ENCODE measurements around the gene TEX14.
"Not testable (repeated sequence)": the region's sequence is repeated elsewhere in the genome, so short reads cannot be mapped to it uniquely, and the experiment has no call there.

The TEX14 gene

DNA sequence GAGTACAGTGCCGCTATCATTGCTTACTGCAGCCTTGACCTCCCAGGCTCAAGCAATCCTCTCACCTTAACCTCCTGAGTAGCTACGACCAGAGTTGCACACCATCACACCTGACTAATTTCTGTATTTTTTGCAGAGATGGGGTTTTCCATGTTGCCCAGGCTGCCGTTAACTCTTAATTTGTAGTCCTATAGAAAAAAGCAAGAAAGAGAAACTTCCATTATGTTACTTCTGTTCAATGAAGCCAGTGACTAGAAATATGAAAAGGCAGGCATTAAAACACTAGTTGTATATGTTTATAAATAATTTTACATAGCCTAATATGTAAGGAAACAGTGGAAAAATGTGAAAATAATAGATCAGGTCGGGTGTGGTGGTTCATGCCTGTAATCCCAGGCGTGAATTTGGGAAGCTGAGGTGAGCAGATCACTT lies 10.2 kb upstream of the TEX14 start:
- FAIRE-seq, result no peak
- TF ChIP-seq, protein P1, sequence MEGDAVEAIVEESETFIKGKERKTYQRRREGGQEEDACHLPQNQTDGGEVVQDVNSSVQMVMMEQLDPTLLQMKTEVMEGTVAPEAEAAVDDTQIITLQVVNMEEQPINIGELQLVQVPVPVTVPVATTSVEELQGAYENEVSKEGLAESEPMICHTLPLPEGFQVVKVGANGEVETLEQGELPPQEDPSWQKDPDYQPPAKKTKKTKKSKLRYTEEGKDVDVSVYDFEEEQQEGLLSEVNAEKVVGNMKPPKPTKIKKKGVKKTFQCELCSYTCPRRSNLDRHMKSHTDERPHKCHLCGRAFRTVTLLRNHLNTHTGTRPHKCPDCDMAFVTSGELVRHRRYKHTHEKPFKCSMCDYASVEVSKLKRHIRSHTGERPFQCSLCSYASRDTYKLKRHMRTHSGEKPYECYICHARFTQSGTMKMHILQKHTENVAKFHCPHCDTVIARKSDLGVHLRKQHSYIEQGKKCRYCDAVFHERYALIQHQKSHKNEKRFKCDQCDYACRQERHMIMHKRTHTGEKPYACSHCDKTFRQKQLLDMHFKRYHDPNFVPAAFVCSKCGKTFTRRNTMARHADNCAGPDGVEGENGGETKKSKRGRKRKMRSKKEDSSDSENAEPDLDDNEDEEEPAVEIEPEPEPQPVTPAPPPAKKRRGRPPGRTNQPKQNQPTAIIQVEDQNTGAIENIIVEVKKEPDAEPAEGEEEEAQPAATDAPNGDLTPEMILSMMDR (IDR thresholded peaks at IDR 0.05; ENCODE audit: insufficient read depth, missing control alignments), result no peak
- DNase-seq (ENCODE audit: insufficient read length, low spot score), result no peak

DNA sequence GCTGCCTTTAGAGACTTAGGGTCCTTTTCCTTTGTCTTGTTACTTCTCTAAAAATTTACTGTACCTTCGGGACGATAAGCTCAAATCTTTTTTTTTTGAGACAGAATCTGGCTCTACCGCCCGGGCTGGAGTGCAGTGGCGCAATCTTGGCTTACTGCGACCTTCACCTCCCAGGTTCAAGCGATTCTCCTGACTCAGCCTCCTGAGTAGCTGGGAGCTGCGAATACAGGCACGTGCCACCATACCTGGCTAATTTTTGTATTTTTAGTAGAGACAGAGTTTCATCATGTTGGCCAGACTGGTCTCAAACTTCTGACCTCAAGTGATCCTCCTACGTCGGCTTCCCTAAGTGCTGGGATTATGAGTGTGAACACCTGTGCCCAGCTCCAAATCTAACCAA lies 7.9 kb upstream of the TEX14 start:
- FAIRE-seq, result no peak

DNA sequence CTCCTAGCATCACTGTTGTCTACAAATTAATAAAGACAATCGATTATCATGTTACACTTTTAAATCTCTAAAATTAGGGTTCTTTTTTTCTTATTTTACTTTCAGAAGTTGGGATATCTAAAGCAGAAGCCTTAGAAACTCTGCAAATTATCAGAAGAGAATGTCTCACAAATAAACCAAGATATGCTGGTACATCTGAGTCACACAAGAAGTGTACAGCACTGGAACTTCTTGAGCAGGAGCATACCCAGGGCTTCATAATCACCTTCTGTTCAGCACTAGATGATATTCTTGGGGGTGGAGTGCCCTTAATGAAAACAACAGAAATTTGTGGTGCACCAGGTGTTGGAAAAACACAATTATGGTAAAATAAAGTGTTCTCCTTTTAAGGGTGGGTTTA lies 3.0 kb upstream of the TEX14 start:
- DNase-seq (ENCODE audit: insufficient read length, low spot score) (no peak), FAIRE-seq (no peak)
- TF ChIP-seq, protein P1 (IDR thresholded peaks at IDR 0.05; ENCODE audit: insufficient read depth, missing control alignments), result no peak

More for the DNA sequence above, 7.9 kb upstream of the TEX14 start:
- no peak for DNase-seq (ENCODE audit: insufficient read length, low spot score)
- TF ChIP-seq, protein P1 (IDR thresholded peaks at IDR 0.05; ENCODE audit: insufficient read depth, missing control alignments), result no peak

DNA sequence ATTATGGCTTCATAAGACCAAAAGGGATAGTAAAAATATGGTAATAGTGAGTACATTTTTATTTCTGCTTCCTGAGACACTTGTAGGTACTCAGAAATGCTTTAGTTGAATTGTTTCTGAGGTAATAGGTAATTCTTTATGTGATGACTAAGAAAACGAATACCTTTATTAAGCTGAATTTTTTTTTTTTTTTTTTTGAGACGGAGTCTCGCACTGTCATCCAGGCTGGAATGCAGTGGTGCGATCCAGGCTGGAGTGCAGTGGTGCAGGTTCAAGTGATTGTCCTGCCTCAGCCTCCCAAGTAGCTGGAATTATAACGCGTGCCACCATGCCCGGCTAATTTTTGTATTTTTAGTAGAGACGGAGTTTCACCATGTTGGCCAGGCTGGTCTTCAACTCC lies 2.5 kb upstream of the TEX14 start:
- TF ChIP-seq, protein P1 (IDR thresholded peaks at IDR 0.05; ENCODE audit: insufficient read depth, missing control alignments), result no peak
- FAIRE-seq (no peak), DNase-seq (ENCODE audit: insufficient read length, low spot score) (no peak)

DNA sequence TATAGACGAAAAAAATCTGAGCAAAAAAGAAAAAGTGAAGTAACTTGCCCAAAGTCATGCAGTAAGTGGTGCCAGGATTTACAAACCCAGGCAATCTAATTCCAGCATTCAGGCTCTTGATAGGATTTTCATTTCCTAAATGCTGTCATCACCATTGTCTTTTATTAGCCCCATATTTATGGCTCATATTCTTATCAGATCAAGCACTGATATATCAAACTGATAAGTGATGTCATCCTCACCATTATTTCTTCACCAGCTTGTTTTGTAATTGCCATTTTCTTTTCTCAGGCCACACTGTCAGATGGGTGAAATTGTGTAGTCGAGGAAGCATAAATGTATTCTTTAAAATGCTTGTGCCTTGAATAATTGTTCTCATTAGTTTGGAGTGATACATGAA lies 1.9 kb upstream of the TEX14 start:
- DNase-seq (ENCODE audit: insufficient read length, low spot score) (no peak), FAIRE-seq (no peak)
- TF ChIP-seq, protein P1 (IDR thresholded peaks at IDR 0.05; ENCODE audit: insufficient read depth, missing control alignments), result no peak

DNA sequence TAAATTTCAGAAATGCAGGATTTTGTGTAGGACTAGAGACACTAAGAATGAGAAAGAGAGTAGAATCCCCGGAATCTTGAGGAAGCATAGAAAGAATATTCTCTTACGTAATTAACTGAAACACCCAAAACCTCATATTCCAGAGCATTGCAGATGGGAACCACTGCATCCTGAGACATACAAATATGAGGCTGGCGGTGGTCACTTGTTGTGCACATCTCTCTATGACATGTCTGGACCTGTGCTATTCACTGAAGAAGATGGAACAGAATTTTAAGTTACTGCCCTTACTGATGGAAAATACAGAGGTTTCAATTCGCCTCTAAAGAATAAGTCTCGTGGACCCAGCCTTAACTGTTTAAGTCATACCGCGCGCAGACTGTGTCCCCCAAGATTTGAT lies 1.4 kb upstream of the TEX14 start:
- FAIRE-seq, result no peak
- no peak for DNase-seq (ENCODE audit: insufficient read length, low spot score)
- TF ChIP-seq, protein P1 (IDR thresholded peaks at IDR 0.05; ENCODE audit: insufficient read depth, missing control alignments), result no peak

DNA sequence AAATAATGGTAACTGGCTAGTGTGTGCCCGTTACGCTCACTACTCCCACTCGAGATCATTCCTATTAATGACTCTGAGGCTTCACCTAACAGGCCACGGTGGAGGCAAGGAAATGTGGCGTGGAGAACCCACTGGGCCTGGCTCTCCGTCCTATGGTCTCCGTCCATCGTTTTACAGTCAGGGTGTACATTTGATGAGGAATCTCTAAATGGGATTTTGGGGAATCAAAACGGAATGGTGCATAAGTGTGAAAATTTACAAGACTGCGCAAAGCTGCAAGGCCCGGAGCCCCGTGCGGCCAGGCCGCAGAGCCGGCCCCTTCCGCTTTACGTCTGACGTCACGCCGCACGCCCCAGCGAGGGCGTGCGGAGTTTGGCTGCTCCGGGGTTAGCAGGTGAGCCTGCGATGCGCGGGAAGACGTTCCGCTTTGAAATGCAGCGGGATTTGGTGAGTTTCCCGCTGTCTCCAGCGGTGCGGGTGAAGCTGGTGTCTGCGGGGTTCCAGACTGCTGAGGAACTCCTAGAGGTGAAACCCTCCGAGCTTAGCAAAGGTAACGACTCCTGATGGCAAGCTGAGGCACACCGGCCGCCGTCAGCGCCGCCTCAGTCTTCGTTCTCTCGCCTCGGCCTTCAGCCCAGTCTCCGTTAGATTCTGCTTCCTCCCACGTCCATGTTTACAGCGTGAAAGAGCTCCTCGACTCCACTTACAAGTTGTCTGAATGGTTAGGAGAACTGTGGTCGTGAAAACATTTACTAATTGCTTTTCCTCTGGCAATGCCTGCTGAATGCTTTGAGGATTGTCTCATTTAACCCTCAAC lies 602 bp upstream of the TEX14 start, which contains the start of gene RAD51C:
RAD51C (plus strand) TSS at position 364 of the 817 bp plus-strand sequence; CDS start at position 406, 42 bp downstream.
- FAIRE-seq, result no peak

DNA sequence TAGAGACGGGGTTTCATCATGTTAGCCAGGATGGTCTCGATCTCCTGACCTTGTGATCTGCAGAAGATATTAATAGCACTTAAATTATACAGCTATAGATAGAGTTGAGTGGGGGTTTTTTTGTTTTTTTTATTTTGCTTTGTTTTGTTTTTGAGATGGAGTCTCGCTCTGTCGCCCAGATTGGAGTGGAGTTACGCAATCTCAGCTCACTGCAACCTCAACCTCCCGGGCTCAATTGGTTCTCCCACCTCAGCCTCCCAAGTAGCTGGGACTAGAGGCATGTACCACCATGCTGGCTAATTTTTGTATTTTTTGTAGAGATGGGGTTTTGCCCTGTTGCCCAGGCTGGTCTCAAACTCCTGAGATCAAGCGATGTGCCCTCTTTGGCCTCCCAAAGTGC lies 1.8 kb downstream of the TEX14 start:
- not testable (repeated sequence) for DNase-seq (ENCODE audit: insufficient read length, low spot score); FAIRE-seq

More for the DNA sequence above, 602 bp upstream of the TEX14 start, which contains the start of gene RAD51C:
- peak; percentile 49 for DNase-seq (ENCODE audit: insufficient read length, low spot score)
- TF ChIP-seq, protein P1 (IDR thresholded peaks at IDR 0.05; ENCODE audit: insufficient read depth, missing control alignments), result no peak

Data from D721Med (cell line).